ENCODE measurements around the gene ZNF865.
A peak's percentile ranks its signal among the peaks of the same experiment; 100 is the strongest.

Gene ZNF865

DNA sequence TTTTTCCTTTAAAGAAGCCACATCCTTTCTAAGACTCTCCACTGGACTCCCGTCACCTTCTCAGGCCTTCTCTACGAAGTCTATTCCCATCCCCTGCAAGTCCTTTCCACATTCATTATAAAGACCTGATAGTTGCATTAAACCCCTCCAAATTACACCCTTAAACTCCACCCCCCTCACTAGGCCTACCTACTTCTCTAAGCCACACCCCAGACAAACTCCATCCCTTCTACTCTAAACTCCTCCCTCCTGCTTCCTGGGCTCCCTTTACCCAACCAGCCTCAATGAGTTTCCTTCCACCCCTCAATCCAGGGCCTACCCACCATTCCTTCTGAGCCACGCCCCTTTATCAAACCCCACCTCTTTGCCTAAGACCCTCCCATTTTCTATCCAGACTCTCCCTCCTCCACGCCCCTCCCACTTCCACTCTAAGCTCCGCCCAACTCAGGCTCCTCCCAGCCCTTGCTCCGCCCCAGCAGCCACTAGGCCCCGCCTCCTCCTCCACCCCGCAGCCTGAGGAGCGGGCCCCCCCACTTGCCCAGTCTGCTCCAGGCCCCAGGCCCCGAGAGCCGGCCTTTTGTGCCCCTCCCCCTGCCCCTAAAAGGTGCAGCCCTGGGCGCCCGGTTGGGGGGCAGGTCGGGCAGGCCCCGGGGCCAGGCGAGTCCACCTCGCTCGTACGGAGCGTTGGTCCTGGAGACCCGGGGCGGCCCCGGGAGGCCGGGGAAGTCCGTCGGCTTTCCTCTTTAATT is 6.6 kb upstream of the ZNF865 start:
- TF ChIP-seq GATA2 (IDR thresholded peaks at IDR 0.05; ENCODE audit: low read depth, low read length) (no peak), GATA3 (IDR thresholded peaks at IDR 0.05; ENCODE audit: low read depth, low read length) (no peak)

DNA sequence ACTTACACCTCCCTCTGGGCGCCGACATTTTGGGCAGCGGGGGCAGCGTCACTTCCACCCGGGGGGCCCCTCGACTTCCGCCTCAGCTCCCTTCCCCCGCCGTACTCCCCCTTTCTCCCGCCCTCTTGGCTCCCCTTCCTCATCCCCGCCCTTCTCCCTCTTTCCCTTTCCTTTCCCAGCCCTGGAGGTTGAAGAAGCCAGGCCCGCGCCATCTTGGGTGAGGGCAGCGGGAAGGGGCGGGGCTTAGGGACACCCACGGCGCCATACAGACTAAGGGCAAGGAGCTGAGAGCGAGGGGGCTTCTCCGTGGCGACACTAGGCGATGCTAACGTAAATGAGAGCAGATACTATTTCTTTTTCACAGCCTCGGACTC is 6.0 kb upstream of the ZNF865 start, which contains the start of gene FIZ1:
FIZ1 (minus strand) TSS at position 50 of the 374 bp plus-strand sequence. CDS start 1,652 bp downstream, outside the sequence.
- TF ChIP-seq GATA3 (IDR thresholded peaks at IDR 0.05; ENCODE audit: low read depth, low read length) (no peak), GATA2 (IDR thresholded peaks at IDR 0.05; ENCODE audit: low read depth, low read length) (no peak)

DNA sequence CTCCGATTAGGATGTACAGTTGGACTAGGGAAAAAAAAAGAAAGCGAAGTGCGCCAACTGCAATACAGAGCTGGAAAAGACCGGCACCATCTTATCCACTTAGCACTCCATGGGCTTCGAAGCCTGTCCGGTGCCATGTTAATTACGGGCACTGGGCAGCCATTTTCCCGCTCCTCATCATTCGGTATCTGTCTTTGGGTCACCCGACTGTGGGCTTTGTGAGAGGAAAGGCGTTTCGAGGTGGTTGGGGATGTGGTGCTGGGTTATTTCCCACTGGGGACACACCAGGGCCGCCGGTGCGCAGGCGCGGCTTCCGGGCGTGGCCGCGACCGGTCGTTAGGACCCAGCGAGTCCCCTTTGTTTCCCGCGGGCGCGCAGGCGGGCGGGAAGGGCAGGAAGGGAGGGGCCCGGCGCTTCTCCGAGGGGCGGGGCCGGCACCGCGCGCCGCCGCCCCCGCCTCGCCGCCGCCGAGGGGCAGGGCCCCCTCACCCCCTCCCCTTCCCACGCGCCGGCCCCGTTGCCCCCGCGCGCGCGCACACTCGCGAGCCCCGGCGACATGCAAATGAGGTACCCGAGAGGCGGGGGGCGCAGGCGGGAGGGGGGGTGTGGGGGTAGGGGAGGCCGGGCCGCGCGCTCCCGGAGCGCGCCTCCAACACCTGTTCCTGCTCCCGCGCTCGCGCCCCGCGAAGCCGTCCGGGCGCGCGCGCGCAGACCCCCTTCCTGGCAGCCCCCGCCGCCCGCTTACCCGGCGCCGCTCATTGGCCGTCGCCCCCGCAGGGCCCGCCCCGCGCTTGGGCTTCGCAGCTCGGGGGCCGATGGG is 5.4 kb upstream of the ZNF865 start, which contains the start of gene ZNF524:
ZNF524 (plus strand) TSS at position 447 of the 820 bp plus-strand sequence. CDS start 1,825 bp downstream, outside the sequence.
- TF ChIP-seq GATA2 (IDR thresholded peaks at IDR 0.05; ENCODE audit: low read depth, low read length) (0 out of 2 replicates have a peak, but pooled peaks have one; percentile 13), GATA3 (IDR thresholded peaks at IDR 0.05; ENCODE audit: low read depth, low read length) (no peak)

DNA sequence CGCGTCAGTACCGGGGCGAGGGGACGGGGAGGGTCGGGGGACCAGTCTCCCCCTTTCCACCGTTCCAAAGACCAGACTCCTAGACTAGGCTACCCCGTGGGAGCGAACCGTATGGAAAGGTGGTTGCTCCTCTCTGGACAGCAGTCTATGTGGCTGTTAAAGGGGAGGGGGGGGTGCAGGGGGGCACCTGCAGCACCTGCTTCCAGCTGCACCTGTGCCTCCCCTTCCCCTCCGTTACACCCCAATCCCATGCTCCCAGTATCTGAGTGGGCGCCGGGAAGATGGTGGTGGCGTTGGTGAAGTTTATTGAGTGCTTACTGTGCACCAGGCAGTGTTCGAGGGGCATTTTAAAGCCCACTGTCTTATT is 4.8 kb upstream of the ZNF865 start:
- TF ChIP-seq GATA2 (IDR thresholded peaks at IDR 0.05; ENCODE audit: low read depth, low read length), result no peak
- no peak for TF ChIP-seq GATA3 (IDR thresholded peaks at IDR 0.05; ENCODE audit: low read depth, low read length)

DNA sequence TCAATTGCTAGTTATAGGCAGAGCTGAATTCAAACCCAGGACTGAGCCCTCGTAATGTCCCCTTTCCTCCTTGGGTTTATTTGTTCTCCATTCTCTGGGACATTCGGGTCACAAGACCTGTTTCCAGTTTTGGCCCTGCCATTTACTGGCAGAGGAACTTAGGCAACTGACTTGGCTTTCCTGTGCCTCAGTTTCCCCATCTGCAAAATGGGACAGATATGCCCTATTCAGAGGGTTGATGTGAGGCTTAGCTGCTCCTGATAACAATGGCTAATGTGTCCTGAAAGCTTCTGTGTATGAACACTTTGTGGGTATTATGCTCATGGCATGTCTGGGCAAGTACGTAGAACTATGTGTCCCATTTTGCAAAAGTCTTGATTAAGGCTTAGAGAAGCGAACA is 4.4 kb upstream of the ZNF865 start:
- no peak for TF ChIP-seq GATA3 (IDR thresholded peaks at IDR 0.05; ENCODE audit: low read depth, low read length)
- no peak for TF ChIP-seq GATA2 (IDR thresholded peaks at IDR 0.05; ENCODE audit: low read depth, low read length)

DNA sequence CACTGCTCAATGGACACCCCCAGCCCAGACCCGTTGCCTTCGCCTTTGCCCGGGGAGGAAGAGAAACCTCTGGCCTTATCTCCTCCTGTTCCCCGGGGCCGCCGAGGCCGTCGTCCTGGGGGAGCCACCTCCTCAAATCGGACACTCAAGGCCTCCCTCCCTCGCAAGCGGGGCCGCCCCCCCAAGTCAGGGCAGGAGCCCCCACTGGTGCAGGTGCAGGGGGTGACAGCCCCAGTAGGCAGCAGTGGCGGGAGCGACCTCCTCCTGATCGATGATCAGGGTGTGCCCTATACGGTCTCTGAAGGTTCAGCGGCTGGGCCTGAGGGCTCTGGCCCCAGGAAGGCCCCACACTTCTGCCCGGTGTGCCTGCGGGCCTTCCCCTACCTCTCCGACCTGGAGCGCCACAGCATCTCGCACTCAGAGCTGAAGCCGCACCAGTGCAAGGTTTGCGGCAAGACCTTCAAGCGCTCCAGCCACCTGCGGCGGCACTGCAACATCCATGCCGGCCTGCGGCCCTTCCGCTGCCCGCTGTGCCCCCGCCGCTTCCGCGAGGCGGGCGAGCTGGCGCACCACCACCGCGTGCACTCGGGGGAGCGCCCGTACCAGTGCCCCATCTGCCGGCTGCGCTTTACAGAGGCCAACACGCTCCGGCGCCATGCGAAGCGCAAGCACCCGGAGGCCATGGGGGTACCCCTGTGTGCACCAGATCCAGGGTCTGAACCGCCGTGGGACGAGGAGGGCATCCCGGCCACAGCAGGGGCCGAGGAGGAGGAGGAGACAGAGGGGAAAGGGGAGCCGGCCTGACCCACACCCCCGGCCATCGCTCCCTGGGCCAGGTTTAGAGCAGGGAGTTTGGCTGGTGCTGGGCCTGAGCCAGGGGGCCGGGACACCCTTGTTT is 3.1 kb upstream of the ZNF865 start:
- no peak for TF ChIP-seq GATA3 (IDR thresholded peaks at IDR 0.05; ENCODE audit: low read depth, low read length)

DNA sequence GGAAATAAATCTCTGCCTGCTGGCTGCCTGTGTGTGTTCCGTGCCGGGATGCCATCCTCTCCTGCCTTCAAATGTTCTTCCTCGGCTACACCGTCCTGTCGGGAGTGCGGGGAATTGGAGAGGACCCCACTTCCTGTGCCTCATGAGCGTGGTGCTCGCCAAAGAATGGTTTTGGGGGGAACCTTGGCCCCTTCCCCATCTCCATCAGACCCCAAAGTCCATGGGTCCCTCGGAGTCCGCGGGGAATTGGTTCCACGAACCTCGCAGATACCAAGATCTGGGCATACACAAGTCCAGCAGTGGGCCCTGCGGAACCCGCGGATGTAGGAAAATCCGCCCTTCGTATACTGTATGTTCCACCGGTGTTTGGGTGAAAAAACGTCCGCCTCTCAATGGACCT is 2.3 kb upstream of the ZNF865 start:
- no peak for TF ChIP-seq GATA2 (IDR thresholded peaks at IDR 0.05; ENCODE audit: low read depth, low read length)
- no peak for TF ChIP-seq GATA3 (IDR thresholded peaks at IDR 0.05; ENCODE audit: low read depth, low read length)

DNA sequence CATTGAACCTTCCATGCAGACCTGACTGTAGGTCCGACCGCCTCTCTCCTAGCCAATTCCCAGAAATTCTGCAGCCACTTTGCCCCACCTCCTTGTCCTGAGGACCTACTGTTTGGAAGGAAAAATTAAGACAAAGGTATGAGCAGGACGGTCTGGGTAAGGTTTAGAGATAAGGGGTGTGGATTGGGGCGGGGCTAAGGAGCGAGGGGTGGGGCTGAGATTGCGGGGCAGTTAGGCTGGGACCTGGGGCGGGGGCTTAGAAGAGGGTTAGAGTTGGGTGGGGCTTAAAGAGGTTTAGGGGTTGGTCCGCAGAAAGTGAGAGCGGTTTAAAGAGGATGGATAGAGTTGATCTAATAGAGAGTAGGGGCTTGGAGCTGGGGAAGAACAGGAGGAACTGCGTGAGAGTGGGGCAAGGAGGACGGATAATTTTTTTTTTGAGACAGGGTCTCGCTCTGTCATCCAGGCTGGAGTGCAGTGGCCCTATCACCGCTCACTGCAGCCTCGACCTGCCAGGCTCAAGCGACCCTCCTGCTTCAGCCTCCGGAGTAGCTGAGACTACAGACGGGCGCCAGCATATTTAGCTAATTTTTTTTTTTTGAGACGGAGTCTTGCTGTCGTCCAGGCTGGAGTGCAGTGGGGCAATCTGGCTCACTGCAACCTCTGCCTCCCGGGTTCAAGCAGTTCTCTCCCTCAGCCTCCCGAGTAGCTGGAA is 1.7 kb upstream of the ZNF865 start:
- no peak for TF ChIP-seq GATA2 (IDR thresholded peaks at IDR 0.05; ENCODE audit: low read depth, low read length)
- TF ChIP-seq GATA3 (IDR thresholded peaks at IDR 0.05; ENCODE audit: low read depth, low read length), result no peak

DNA sequence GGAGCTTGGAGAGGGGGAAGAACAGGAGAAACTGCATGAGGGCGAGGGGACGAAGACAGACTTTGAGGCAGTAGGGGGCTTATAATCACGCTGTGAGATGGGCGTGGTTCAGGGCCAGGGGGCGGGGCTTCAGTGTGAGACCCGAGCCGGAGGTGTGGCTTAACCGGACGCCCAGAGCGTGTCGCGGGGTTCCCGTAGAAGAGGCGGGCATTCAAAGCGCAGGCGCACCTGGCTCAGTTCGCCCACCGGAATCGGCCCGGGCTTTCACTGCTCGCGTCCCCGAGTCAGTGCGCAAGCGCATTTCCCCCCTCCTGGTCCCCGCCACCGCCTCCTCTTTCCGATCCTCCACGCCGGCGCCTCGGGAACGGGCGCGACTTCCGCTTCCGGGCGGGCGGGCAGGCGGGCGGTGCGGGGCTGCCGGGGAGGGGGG is 225 bp upstream of the ZNF865 start:
- TF ChIP-seq GATA3 (IDR thresholded peaks at IDR 0.05; ENCODE audit: low read depth, low read length) (no peak), GATA2 (IDR thresholded peaks at IDR 0.05; ENCODE audit: low read depth, low read length) (no peak)

DNA sequence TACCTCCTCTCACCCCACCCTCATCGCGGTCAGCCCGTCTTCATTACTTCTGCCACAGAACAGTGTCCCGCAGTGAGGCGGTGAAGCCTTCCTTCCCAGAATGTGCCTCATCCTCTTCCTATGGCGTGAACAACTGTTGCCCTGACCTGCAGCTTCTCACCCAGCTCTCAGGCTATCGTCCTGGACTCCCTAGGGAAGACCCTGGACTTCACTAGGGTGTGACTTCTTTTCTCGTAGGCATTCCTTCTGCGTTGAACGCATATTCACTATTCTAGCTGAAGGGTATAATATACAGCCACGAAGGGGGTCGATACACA is 982 bp downstream of the ZNF865 start:
- no peak for TF ChIP-seq GATA3 (IDR thresholded peaks at IDR 0.05; ENCODE audit: low read depth, low read length)
- TF ChIP-seq GATA2 (IDR thresholded peaks at IDR 0.05; ENCODE audit: low read depth, low read length), result no peak

DNA sequence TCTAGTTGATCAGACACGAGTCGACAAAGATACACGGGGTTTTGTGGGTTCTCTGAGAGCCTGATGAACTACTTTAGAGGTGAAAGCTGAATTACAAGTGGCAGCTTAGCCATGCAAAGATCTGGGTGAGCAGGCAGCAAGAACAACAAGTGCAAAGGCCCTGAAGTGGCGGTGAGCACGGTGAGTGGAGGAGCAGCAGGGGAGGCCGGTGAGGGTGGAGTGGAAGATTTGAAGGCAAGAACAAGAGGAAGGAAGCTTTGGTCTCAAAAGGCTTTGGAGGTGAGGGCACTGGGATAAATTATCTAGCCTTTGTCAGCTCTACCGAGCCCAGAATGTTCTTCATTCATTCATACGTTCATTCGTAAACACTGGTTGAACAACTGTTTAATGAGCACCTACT is 1.4 kb downstream of the ZNF865 start:
- TF ChIP-seq GATA2 (IDR thresholded peaks at IDR 0.05; ENCODE audit: low read depth, low read length), result no peak
- no peak for TF ChIP-seq GATA3 (IDR thresholded peaks at IDR 0.05; ENCODE audit: low read depth, low read length)

DNA sequence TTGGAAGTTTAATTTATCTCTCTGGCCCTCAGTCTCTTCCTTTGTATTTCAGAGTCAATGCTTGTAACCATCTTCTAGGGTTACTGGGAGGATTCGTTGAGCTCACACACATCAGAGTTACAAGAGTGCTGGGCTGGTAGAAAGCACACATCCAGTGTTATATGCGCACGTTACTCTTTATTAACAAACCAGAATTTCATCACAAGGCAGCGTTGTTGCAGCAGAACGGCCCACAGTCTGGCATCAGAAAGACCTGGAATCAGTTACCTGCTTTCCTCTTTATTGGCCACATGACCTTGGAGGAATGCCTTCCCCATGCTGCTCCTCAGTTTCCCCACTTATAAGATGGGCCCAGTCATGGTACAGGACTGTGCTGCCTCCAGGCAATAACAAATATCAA is 3.9 kb downstream of the ZNF865 start:
- TF ChIP-seq GATA2 (IDR thresholded peaks at IDR 0.05; ENCODE audit: low read depth, low read length) (no peak), GATA3 (IDR thresholded peaks at IDR 0.05; ENCODE audit: low read depth, low read length) (no peak)

DNA sequence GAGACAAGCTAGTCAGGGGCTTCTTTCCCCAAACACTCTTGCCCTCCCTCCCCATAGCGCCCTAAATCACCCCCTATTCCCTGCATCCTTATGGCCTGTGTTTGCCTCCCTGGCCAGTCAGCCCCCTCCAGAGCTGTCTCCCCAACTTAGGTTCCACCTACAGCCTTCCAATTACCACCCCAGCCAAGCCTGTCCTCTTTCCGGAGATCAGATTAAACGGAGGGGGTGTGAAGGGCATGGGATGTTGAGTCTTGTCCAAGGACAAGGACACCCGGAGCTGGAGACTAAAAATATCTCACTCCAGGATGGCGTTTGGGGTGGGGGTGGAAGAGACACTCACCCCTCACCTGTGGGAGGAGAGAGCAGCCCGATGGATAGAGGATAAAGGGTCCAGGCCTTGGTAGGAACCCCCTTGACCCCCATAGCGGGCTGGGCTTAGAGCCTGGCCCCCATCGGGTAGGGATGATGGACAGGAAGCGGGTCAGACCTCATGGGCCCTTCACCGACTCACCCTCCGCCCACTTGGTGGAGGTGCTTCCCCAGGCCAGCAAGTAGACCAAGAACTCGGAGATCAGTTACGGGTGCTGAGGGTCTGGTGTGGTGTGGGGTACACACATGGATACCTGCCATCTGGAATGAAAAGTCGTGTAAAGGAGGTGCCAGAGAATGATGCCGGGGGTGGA is 6.0 kb downstream of the ZNF865 start:
- TF ChIP-seq GATA3 (IDR thresholded peaks at IDR 0.05; ENCODE audit: low read depth, low read length), result no peak
- no peak for TF ChIP-seq GATA2 (IDR thresholded peaks at IDR 0.05; ENCODE audit: low read depth, low read length)
